Measurements from ENCODE around the gene PDPK1.
"Not testable (repeated sequence)": the region's sequence is repeated elsewhere in the genome, so short reads cannot be mapped to it uniquely, and the experiment has no call there.

PDPK1 gene

DNA sequence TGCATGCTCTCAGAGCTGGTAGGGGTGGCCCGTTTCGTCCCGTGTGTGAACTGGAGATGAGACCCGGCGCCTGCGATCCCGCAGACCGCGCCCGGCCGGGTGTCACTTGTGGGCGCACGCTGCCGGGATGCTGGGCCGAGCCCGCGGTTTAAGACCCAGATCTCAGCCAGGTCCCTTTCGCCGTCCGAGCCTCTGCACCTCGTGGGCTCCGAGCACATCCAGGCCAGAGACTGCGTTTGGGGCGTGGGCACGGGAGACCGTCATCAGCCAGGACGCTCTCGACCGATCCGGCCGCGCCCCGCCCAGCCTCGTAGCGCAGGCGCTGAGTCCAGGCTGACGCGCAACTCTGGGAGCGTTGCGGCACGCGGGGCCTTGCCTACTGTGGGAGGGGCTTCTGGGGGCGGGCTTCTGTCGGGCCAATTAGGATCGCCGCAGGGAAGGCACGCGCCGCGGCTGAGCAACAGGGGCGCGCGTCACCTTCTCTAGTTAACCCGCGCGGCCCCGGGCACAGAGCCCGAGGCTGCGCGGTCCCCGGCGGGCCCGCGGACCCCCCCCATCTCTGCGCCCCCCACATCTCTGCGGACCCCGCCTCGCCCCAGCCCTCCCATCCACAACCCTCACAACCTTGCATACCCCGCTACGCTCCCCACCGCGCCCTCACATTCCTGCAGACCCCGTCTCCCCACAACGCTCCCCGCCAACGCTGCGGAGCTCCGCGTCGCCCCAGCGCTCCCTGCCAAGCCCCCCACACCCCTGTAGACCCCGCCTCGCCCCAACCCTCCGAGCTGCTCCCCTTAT is 5.9 kb upstream of the PDPK1 start:
- H2AFZ ChIP-seq (ENCODE audit: low read length): peak overlapping the region; percentile 83
- TF ChIP-seq EZH2phosphoT487 (IDR thresholded peaks at IDR 0.05; ENCODE audit: borderline replicate concordance): no peak
- TF ChIP-seq, protein P1, sequence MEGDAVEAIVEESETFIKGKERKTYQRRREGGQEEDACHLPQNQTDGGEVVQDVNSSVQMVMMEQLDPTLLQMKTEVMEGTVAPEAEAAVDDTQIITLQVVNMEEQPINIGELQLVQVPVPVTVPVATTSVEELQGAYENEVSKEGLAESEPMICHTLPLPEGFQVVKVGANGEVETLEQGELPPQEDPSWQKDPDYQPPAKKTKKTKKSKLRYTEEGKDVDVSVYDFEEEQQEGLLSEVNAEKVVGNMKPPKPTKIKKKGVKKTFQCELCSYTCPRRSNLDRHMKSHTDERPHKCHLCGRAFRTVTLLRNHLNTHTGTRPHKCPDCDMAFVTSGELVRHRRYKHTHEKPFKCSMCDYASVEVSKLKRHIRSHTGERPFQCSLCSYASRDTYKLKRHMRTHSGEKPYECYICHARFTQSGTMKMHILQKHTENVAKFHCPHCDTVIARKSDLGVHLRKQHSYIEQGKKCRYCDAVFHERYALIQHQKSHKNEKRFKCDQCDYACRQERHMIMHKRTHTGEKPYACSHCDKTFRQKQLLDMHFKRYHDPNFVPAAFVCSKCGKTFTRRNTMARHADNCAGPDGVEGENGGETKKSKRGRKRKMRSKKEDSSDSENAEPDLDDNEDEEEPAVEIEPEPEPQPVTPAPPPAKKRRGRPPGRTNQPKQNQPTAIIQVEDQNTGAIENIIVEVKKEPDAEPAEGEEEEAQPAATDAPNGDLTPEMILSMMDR (conservative IDR thresholded peaks at IDR 0.05; ENCODE audit: low read length): no peak
- H3K27me3 ChIP-seq (ENCODE audit: insufficient read depth, low read length, poor library complexity, severe bottlenecking): no peaks in the 10 kb centered on the region
- no peaks in the 10 kb centered on the region for H3K9me2 ChIP-seq (replicated peaks; ENCODE audit: low read depth, low read length)
- H4K20me1 ChIP-seq (ENCODE audit: insufficient read depth, low read length, poor library complexity, severe bottlenecking): no peaks in the 10 kb centered on the region
- no peaks in the 10 kb centered on the region for H3F3A ChIP-seq (ENCODE audit: low read depth)
- H3K4me1 ChIP-seq (ENCODE audit: insufficient read depth, low read length, poor library complexity, severe bottlenecking): peaks cover 10% of the 10 kb centered on the region
- H3K4me2 ChIP-seq (ENCODE audit: low read depth, low read length, poor library complexity, severe bottlenecking): peak overlapping the region; percentile 93
- H3K4me3 ChIP-seq (ENCODE audit: low read length, poor library complexity, severe bottlenecking): peak overlapping the region; percentile 78
- no peaks in the 10 kb centered on the region for H3K79me2 ChIP-seq (ENCODE audit: insufficient read depth, low read length)
- H3K36me3 ChIP-seq (ENCODE audit: insufficient read depth, low read length): no peaks in the 10 kb centered on the region
- peak overlapping the region; percentile 74 for H3K9ac ChIP-seq (ENCODE audit: low read depth, low read length, poor library complexity, severe bottlenecking)
- H3K9me3 ChIP-seq (ENCODE audit: insufficient read depth, low read depth, low read length): no peaks in the 10 kb centered on the region

DNA sequence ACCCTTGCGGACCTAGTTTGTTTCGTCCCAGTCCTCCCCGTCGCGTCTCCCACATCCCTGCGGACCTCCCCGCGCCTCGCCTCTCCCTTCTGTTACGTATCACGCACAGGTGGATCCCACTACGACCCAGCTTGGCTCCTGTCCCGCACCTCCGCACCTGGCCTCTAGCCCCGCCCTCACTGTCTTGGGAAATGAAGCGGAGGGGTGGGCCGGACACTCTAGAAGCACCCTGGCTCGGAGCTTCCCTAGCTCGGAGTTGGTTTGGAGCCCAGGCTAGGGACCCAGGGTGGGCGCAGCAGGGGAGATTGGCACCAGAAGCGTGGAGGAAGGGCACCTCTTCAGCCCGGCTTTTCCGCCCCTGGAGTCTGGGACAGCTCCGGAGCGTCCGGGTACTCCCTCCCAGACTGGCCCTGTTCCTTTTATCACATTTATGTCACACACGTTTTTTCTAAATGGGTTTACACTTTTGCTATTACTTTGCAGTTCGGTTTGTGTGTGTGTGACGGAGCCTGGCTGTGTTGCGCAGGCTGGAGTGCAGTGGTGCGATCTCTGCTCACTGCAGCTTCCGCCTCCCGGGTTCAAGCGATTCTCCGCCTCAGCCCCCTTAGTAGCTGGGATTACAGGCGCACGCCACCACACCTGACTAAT is 5.2 kb upstream of the PDPK1 start:
- no peaks in the 10 kb centered on the region for H3K36me3 ChIP-seq (ENCODE audit: insufficient read depth, low read length)
- no peaks in the 10 kb centered on the region for H3K27me3 ChIP-seq (ENCODE audit: insufficient read depth, low read length, poor library complexity, severe bottlenecking)
- H3F3A ChIP-seq (ENCODE audit: low read depth): no peaks in the 10 kb centered on the region
- H3K4me2 ChIP-seq (ENCODE audit: low read depth, low read length, poor library complexity, severe bottlenecking): peak overlapping the region; percentile 93
- H3K4me1 ChIP-seq (ENCODE audit: insufficient read depth, low read length, poor library complexity, severe bottlenecking): peaks cover 10% of the 10 kb centered on the region
- no peaks in the 10 kb centered on the region for H4K20me1 ChIP-seq (ENCODE audit: insufficient read depth, low read length, poor library complexity, severe bottlenecking)
- peak overlapping the region; percentile 74 for H3K9ac ChIP-seq (ENCODE audit: low read depth, low read length, poor library complexity, severe bottlenecking)
- peak overlapping the region; percentile 83 for H2AFZ ChIP-seq (ENCODE audit: low read length)
- TF ChIP-seq, protein P1 (conservative IDR thresholded peaks at IDR 0.05; ENCODE audit: low read length): no peak
- TF ChIP-seq EZH2phosphoT487 (IDR thresholded peaks at IDR 0.05; ENCODE audit: borderline replicate concordance): no peak
- no peaks in the 10 kb centered on the region for H3K9me3 ChIP-seq (ENCODE audit: insufficient read depth, low read depth, low read length)
- H3K4me3 ChIP-seq (ENCODE audit: low read length, poor library complexity, severe bottlenecking): peak overlapping the region; percentile 78
- no peaks in the 10 kb centered on the region for H3K9me2 ChIP-seq (replicated peaks; ENCODE audit: low read depth, low read length)
- H3K79me2 ChIP-seq (ENCODE audit: insufficient read depth, low read length): no peaks in the 10 kb centered on the region

DNA sequence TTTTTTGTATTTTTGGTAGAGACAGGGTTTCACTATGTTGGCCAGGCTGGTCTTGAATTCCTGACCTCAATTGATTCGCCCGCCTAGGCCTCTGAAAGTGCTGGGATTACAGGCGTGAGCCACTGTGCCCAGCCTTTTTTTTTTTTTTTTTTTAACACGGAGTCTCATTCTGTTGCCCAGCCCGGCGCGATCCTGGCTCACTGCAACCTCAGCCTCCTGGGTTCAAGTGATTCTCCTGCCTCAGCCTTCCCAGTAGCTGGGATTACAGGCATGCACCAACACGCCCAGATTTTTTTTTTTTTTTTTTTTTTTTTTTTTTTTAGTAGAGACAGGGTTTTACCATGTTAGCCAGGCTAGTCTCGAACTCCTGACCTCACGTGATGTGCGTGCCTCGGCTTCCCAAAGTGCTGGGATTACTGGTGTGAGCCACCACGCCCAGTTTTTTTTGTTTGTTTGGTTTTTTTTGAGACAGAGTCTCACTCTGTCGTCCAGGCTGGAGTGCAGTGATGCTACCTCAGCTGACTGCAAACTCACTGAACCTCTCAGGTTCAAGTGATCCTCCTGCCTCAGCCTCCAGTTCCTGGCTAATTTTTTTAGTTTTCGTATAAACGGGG is 4.6 kb upstream of the PDPK1 start:
- Histone ChIP-seq H3K4me1 (ENCODE audit: insufficient read depth, low read length, poor library complexity, severe bottlenecking) (peaks cover 10% of the 10 kb centered on the region), H3K4me3 (ENCODE audit: low read length, poor library complexity, severe bottlenecking) (peak overlapping the region; percentile 78), H3K4me2 (ENCODE audit: low read depth, low read length, poor library complexity, severe bottlenecking) (peak overlapping the region; percentile 93), H3K9ac (ENCODE audit: low read depth, low read length, poor library complexity, severe bottlenecking) (peak overlapping the region; percentile 74)
- H3K9me2 ChIP-seq (replicated peaks; ENCODE audit: low read depth, low read length); H2AFZ ChIP-seq (ENCODE audit: low read length); H3F3A ChIP-seq (ENCODE audit: low read depth); H4K20me1 ChIP-seq (ENCODE audit: insufficient read depth, low read length, poor library complexity, severe bottlenecking); H3K27me3 ChIP-seq (ENCODE audit: insufficient read depth, low read length, poor library complexity, severe bottlenecking); H3K36me3 ChIP-seq (ENCODE audit: insufficient read depth, low read length); H3K79me2 ChIP-seq (ENCODE audit: insufficient read depth, low read length); H3K9me3 ChIP-seq (ENCODE audit: insufficient read depth, low read depth, low read length): not testable (repeated sequence)

Measured in Loucy (cell line).